AG09309 (cell line): ENCODE measurements around the gene TCAIM.
A peak's percentile ranks its signal among the peaks of the same experiment; 100 is the strongest.

Experiments
- DNase-seq: peaks from one replicate; pipeline ENCODE4 v3.0.0-alpha.2; 2010; ENCODE audit warnings: low read depth
- H3K4me3 ChIP-seq: 2 replicates; pipeline ENCODE4 v1.5.1; 2011; ENCODE audit warnings: mild to moderate bottlenecking, low read depth, low read length, moderate library complexity; ENCODE audit not compliant: control insufficient read depth
- CTCF ChIP-seq: IDR thresholded peaks from 2 replicates; pipeline ENCODE4 v1.5.1; 2011; ENCODE audit warnings: mild to moderate bottlenecking, low read depth, low read length, inconsistent platforms; ENCODE audit not compliant: insufficient read depth, control insufficient read depth; ENCODE audit errors: missing control alignments

TCAIM gene

GRCh38 chr3:44355362-44356033, 16.9 kb downstream of the TCAIM start:
- peak; percentile 71 for DNase-seq
- no peak overlapping the region for H3K4me3 ChIP-seq
- no peak for TF ChIP-seq CTCF

- TF ChIP-seq CTCF: no peak
- DNase-seq: no peak
- H3K4me3 ChIP-seq: no peak overlapping the region
These were observed 20.7 kb downstream of the TCAIM start for GRCh38 chr3:44359146-44359751.

GRCh38 chr3:44363591-44363990, 25.0 kb downstream of the TCAIM start:
- no peak for DNase-seq
- no peak overlapping the region for H3K4me3 ChIP-seq
- no peak for TF ChIP-seq CTCF

GRCh38 chr3:44365952-44366351, 27.4 kb downstream of the TCAIM start:
- no peak for DNase-seq
- no peak for TF ChIP-seq CTCF
- H3K4me3 ChIP-seq: no peak overlapping the region

- no peak overlapping the region for H3K4me3 ChIP-seq
- no peak for DNase-seq
- no peak for TF ChIP-seq CTCF
These were observed 36.9 kb downstream of the TCAIM start for GRCh38 chr3:44375450-44375849.

GRCh38 chr3:44387404-44387803, 48.8 kb downstream of the TCAIM start:
- TF ChIP-seq CTCF: no peak
- no peak overlapping the region for H3K4me3 ChIP-seq
- no peak for DNase-seq
